H9 (cell line): ENCODE results near the gene FAM78B. TPM values are rescaled to one million over a fixed set of nuclear protein-coding genes. Genes with fewer than 3 reads are reported as not detected.

Experiments
- DNase-seq: peaks from one replicate; pipeline ENCODE4 v3.0.0-alpha.2; 2017
- H2AFZ ChIP-seq: one replicate; pipeline ENCODE4 v1.6.1; 2013; ENCODE audit warnings: mild to moderate bottlenecking, low read length, control low read depth, moderate library complexity
- H2AK5ac ChIP-seq: 2 replicates; pipeline ENCODE4 v1.6.1; 2013; ENCODE audit warnings: low read length, control low read depth, mixed read lengths; ENCODE audit not compliant: insufficient read length
- H2BK120ac ChIP-seq: one replicate; pipeline ENCODE4 v1.6.1; 2013; ENCODE audit warnings: low read depth, mild to moderate bottlenecking, low read length, control low read depth, inconsistent platforms; ENCODE audit not compliant: poor library complexity, severe bottlenecking
- H2BK12ac ChIP-seq: 2 replicates; pipeline ENCODE4 v1.6.1; 2013; ENCODE audit warnings: low read length, control low read depth, mixed read lengths, low read depth; ENCODE audit not compliant: insufficient read length
- H2BK15ac ChIP-seq: 2 replicates; pipeline ENCODE4 v1.6.1; 2013; ENCODE audit warnings: low read depth, low read length, control low read depth
- H2BK20ac ChIP-seq: one replicate; pipeline ENCODE4 v1.6.1; 2013; ENCODE audit warnings: low read depth, mild to moderate bottlenecking, low read length, control low read depth, inconsistent platforms; ENCODE audit not compliant: poor library complexity, severe bottlenecking
- H2BK5ac ChIP-seq: 2 replicates; pipeline ENCODE4 v1.6.1; 2013; ENCODE audit warnings: low read length, control low read depth, mixed read lengths; ENCODE audit not compliant: insufficient read length
- H3K14ac ChIP-seq: 2 replicates; pipeline ENCODE4 v1.6.1; 2013; ENCODE audit warnings: low read length, control low read depth; ENCODE audit not compliant: insufficient read depth
- H3K18ac ChIP-seq: 2 replicates; pipeline ENCODE4 v1.6.1; 2013; ENCODE audit warnings: low read depth, mild to moderate bottlenecking, mixed read lengths, low read length, control low read depth; ENCODE audit not compliant: insufficient read length
- H3K23ac ChIP-seq: 2 replicates; pipeline ENCODE4 v1.6.1; 2013; ENCODE audit warnings: low read length, control low read depth, mixed read lengths, low read depth; ENCODE audit not compliant: insufficient read length
- H3K23me2 ChIP-seq: 2 replicates; pipeline ENCODE4 v1.6.1; 2013; ENCODE audit warnings: low read depth, mild to moderate bottlenecking, mixed read lengths, low read length, control low read depth; ENCODE audit not compliant: insufficient read length, poor library complexity, severe bottlenecking
- H3K27ac ChIP-seq: 2 replicates; pipeline ENCODE4 v1.5.1; 2013; ENCODE audit warnings: low read length, control low read depth, mixed read lengths, low read depth; ENCODE audit not compliant: insufficient read length
- H3K27me3 ChIP-seq: 2 replicates; pipeline ENCODE4 v1.6.1; 2013; ENCODE audit warnings: low read length, control low read depth, inconsistent platforms; ENCODE audit not compliant: insufficient read depth
- H3K4ac ChIP-seq: 2 replicates; pipeline ENCODE4 v1.6.1; 2013; ENCODE audit warnings: low read depth, mild to moderate bottlenecking, control low read depth, inconsistent platforms, low read length, moderate library complexity
- H3K4me1 ChIP-seq: 2 replicates; pipeline ENCODE4 v1.6.1; 2013; ENCODE audit warnings: low read length, control low read depth, inconsistent platforms; ENCODE audit not compliant: insufficient read depth
- H3K4me2 ChIP-seq: 2 replicates; pipeline ENCODE4 v1.6.1; 2013; ENCODE audit warnings: low read length, control low read depth, mixed read lengths; ENCODE audit not compliant: insufficient read length, insufficient read depth
- H3K56ac ChIP-seq: 2 replicates; pipeline ENCODE4 v1.6.1; 2013; ENCODE audit warnings: low read depth, mild to moderate bottlenecking, mixed read lengths, low read length, control low read depth; ENCODE audit not compliant: insufficient read length
- H3K79me1 ChIP-seq: 2 replicates; pipeline ENCODE4 v1.6.1; 2013; ENCODE audit warnings: low read depth, mild to moderate bottlenecking, moderate library complexity, low read length, control low read depth, inconsistent platforms; ENCODE audit not compliant: insufficient read depth, poor library complexity, severe bottlenecking
- H3K79me2 ChIP-seq: 2 replicates; pipeline ENCODE4 v1.6.1; 2013; ENCODE audit warnings: low read length, control low read depth, inconsistent platforms; ENCODE audit not compliant: insufficient read depth
- H3K9ac ChIP-seq: 2 replicates; pipeline ENCODE4 v1.6.1; 2013; ENCODE audit warnings: low read length, control low read depth, mixed read lengths; ENCODE audit not compliant: insufficient read length; ENCODE audit errors: extremely low read depth
- H3K9me3 ChIP-seq: one replicate; pipeline ENCODE4 v1.6.1; 2013; ENCODE audit warnings: low read depth, low read length, inconsistent platforms; ENCODE audit not compliant: control insufficient read depth
- H3T11ph ChIP-seq: one replicate; pipeline ENCODE4 v1.6.1; 2013; ENCODE audit warnings: mild to moderate bottlenecking, low read length, control low read depth, inconsistent platforms
- H4K20me1 ChIP-seq: one replicate; pipeline ENCODE4 v1.6.1; 2013; ENCODE audit not compliant: control insufficient read depth, insufficient read length, insufficient read depth
- H4K5ac ChIP-seq: 2 replicates; pipeline ENCODE4 v1.6.1; 2013; ENCODE audit warnings: low read depth, mild to moderate bottlenecking, mixed read lengths, low read length, control low read depth; ENCODE audit not compliant: insufficient read length
- H4K8ac ChIP-seq: replicated peaks from 2 replicates; pipeline ENCODE4 v1.6.1; 2013; ENCODE audit warnings: low read length, control low read depth, mixed read lengths, low read depth; ENCODE audit not compliant: insufficient read length
- H4K91ac ChIP-seq: 2 replicates; pipeline ENCODE4 v1.6.1; 2013; ENCODE audit warnings: low read depth, mild to moderate bottlenecking, moderate library complexity, mixed read lengths, low read length, control low read depth; ENCODE audit not compliant: insufficient read length
- H3K27ac Mint-ChIP-seq, 3 experiments: 2 replicates in 2 of 3; 3 replicates in 1 of 3; pipeline ENCODE4 v1.8.0; 2020 to 2021; ENCODE audit warnings: mixed read lengths in 3 of 3, mild to moderate bottlenecking in 1 of 3, moderate library complexity in 1 of 3
- H3K27me3 Mint-ChIP-seq: 2 replicates; pipeline ENCODE4 v1.8.0; 2021; ENCODE audit warnings: low read depth, mild to moderate bottlenecking, moderate library complexity, mixed read lengths
- H3K36me3 Mint-ChIP-seq, 3 experiments: 2 replicates in 2 of 3; 3 replicates in 1 of 3; pipeline ENCODE4 v1.8.0; 2020 to 2021; ENCODE audit warnings: low read depth in 3 of 3, mixed read lengths in 3 of 3; ENCODE audit not compliant: insufficient read depth in 1 of 3
- H3K4me1 Mint-ChIP-seq, 2 experiments: 2 replicates each; pipeline ENCODE4 v1.8.0; 2020; ENCODE audit warnings: mixed read lengths in 2 of 2
- H3K4me3 Mint-ChIP-seq, 2 experiments: 2 replicates in 1 of 2; 3 replicates in 1 of 2; pipeline ENCODE4 v1.8.0; 2020 to 2021; ENCODE audit warnings: mild to moderate bottlenecking in 2 of 2, mixed read lengths in 2 of 2, moderate library complexity in 1 of 2
- H3K9me3 Mint-ChIP-seq, 2 experiments: 2 replicates in 1 of 2; 3 replicates in 1 of 2; pipeline ENCODE4 v1.8.0; 2020; ENCODE audit warnings: mild to moderate bottlenecking in 2 of 2, mixed read lengths in 2 of 2, moderate library complexity in 1 of 2
- WGBS: extraction: QIAGEN DNeasy Blood & Tissue Kit; methylation state at CpG from one replicate; pipeline ENCODE4 v1.1.7; 2013; ENCODE audit warnings: missing lambda C conversion rate, low lambda C conversion rate, mixed read lengths; ENCODE audit not compliant: insufficient read length; ENCODE audit errors: extremely low coverage; 5-methylcytosine and 5-hydroxymethylcytosine counted together
- total RNA-seq: library from RNA; stranded (reverse); gene quantifications from 2 replicates; pipeline ENCODE4 v1.2.1, GENCODE V29; 2021
- TF ChIP-seq, protein P1 (sequence below): fragments of 200-600 bp; sonication (generic); conservative IDR thresholded peaks from 3 replicates; pipeline ENCODE4 v1.8.0; 2021; ENCODE audit warnings: antibody characterized with exemption, mild to moderate bottlenecking

The FAM78B gene
- total RNA-seq, 1 experiment from 2014 or later = 2.3 TPM

DNA sequence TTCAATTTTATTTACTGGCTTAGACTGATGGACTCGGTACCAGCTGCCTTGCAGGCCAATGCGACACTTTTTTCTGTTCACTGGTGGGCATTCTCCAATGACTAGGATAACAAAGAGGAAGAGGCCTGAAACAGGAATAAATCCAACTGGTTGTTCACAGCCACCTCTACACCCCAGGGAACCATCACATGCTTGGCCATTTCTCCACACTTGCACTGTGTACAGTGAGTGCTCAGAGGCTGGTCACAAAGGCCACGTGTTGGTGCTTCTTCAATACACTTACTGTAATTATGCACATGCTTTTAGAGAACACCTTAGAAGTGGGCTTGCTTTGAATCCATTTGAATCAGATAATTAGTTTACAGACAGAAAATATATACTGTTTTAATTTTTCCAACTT, 113.4 kb downstream of the FAM78B start:
- H3K36me3 Mint-ChIP-seq = no peaks in the 10 kb centered on the region
- no peaks in the 10 kb centered on the region for H3K4me1 ChIP-seq
- H4K8ac ChIP-seq = no peak overlapping the region
- H4K5ac ChIP-seq = no peak overlapping the region
- H3K56ac ChIP-seq = no peak overlapping the region
- H2BK20ac ChIP-seq = no peak overlapping the region
- H3K9ac ChIP-seq = no peak overlapping the region
- H2AK5ac ChIP-seq = no peak overlapping the region
- no peaks in the 10 kb centered on the region for H3K79me1 ChIP-seq
- H3K4ac ChIP-seq = no peak overlapping the region
- no peak overlapping the region for H3K23ac ChIP-seq
- no peak for DNase-seq
- H3K23me2 ChIP-seq = no peaks in the 10 kb centered on the region
- H2AFZ ChIP-seq = no peak overlapping the region
- WGBS = no CpG with 5 or more reads among the region's 3 CpGs
- H3T11ph ChIP-seq = no peak overlapping the region
- H3K27me3 Mint-ChIP-seq = peaks cover 3% of the 10 kb centered on the region
- TF ChIP-seq, protein P1, sequence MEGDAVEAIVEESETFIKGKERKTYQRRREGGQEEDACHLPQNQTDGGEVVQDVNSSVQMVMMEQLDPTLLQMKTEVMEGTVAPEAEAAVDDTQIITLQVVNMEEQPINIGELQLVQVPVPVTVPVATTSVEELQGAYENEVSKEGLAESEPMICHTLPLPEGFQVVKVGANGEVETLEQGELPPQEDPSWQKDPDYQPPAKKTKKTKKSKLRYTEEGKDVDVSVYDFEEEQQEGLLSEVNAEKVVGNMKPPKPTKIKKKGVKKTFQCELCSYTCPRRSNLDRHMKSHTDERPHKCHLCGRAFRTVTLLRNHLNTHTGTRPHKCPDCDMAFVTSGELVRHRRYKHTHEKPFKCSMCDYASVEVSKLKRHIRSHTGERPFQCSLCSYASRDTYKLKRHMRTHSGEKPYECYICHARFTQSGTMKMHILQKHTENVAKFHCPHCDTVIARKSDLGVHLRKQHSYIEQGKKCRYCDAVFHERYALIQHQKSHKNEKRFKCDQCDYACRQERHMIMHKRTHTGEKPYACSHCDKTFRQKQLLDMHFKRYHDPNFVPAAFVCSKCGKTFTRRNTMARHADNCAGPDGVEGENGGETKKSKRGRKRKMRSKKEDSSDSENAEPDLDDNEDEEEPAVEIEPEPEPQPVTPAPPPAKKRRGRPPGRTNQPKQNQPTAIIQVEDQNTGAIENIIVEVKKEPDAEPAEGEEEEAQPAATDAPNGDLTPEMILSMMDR = no peak
- H3K4me2 ChIP-seq = no peak overlapping the region
- no peak overlapping the region for H3K4me3 Mint-ChIP-seq
- H2BK5ac ChIP-seq = no peak overlapping the region
- H3K14ac ChIP-seq = no peak overlapping the region
- no peak overlapping the region for H4K91ac ChIP-seq
- H2BK12ac ChIP-seq = no peak overlapping the region
- H3K79me2 ChIP-seq = no peaks in the 10 kb centered on the region
- H3K18ac ChIP-seq = no peak overlapping the region
- H3K9me3 ChIP-seq = no peaks in the 10 kb centered on the region
- H3K27me3 ChIP-seq = no peaks in the 10 kb centered on the region
- no peak overlapping the region for H2BK120ac ChIP-seq
- no peaks in the 10 kb centered on the region for H4K20me1 ChIP-seq
- H2BK15ac ChIP-seq = no peak overlapping the region
- H3K27ac Mint-ChIP-seq = no peak overlapping the region
- no peaks in the 10 kb centered on the region; a peak in 1 of 5 replicates for H3K9me3 Mint-ChIP-seq
- no peak overlapping the region for H3K27ac ChIP-seq
- peaks cover 0 to 4% of the 10 kb centered on the region in 2 experiments; a peak in 1 of 4 replicates for H3K4me1 Mint-ChIP-seq
